ENCODE measurements around the gene LAMC1. TPM values are rescaled to one million over a fixed set of nuclear protein-coding genes. Genes with fewer than 3 reads are reported as not detected.

Gene LAMC1
- total RNA-seq, 1 experiment from 2014 or later: 61.2 TPM

DNA sequence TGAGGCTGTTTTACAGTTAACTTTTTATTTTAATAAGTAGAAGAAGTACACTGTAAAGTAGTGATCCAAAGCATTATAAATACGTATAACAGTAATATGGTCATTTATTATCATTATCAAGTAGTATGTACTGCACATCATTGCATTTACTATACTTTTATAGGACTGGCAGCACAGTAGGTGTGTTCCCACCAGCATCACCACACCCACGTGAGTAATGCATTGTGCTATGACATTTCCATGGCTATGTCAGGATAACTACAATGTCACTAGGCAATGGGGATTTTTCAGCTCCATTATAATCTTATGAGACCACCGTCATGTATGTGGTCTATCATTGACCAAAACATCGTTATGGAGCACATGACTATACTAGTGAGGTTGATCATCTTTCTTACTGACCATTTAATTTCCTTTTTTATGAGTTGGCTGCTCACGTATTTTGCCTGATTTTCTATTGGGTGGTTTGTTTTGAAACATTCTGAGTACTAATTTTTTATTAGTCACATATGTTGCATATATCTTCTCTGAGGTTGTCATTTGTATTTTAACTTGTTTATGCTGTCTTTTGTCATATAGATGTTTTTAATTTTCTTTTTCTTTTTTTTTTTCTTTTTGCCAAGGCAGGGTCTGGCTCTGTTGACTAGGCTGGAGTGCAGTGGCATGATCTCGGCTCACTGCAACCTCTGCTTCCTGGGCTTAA is 44.9 kb upstream of the LAMC1 start (continued):
- TF ChIP-seq, protein P1, sequence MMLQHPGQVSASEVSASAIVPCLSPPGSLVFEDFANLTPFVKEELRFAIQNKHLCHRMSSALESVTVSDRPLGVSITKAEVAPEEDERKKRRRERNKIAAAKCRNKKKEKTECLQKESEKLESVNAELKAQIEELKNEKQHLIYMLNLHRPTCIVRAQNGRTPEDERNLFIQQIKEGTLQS (IDR thresholded peaks at IDR 0.05): no peak
- TF ChIP-seq EGR1 (IDR thresholded peaks at IDR 0.05; ENCODE audit: low read depth) (no peak), POLR2AphosphoS5 (IDR thresholded peaks at IDR 0.05; ENCODE audit: low read depth, low read length) (no peak), SP1 (IDR thresholded peaks at IDR 0.05; ENCODE audit: low read depth) (no peak)

DNA sequence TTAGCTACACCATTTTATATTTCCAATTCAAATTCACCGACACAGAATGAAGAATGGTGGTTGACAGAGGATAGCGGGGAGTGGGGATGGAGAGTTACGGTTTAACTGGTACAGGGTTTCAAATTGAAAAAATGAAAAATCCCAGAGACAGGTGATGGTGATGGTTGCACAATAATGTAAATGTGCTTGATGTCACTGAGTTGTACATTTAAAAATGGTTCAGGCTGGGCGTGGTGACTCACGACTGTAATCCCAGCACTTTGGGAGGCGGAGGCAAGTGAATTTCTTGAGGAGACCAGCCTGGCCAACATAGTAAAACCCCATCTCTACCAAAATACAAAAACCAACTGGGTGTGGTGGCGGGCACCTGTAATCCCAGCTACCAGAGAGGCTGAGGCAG is 39.1 kb upstream of the LAMC1 start:
- H4K20me1 ChIP-seq (ENCODE audit: insufficient read depth): no peaks in the 10 kb centered on the region
- ChIA-PET CTCF (no interaction called here), RAD21 (ENCODE audit: low non-redundant PET in 1 of 2, low total read pairs in 2 of 2, uncharacterized antibody in 2 of 2, unreplicated experiment in 2 of 2) (no interaction called here), POLR2A (no interaction called here)
- H3K4me1 ChIP-seq (ENCODE audit: control insufficient read depth in 1 of 2, insufficient read depth in 2 of 2, low read length in 2 of 2): peaks cover 0 to 9% of the 10 kb centered on the region in 2 experiments; a peak in 1 of 4 replicates
- no TSS peak for BruUV-seq (replicated peaks)
- no peak for TF ChIP-seq EZH2 (IDR thresholded peaks at IDR 0.05)
- no peak for TF ChIP-seq FOSL1 (IDR thresholded peaks at IDR 0.05; ENCODE audit: low read depth)
- TF ChIP-seq EZH2phosphoT487 (IDR thresholded peaks at IDR 0.05; ENCODE audit: borderline replicate concordance): no peak
- no peak for TF ChIP-seq EGR1 (IDR thresholded peaks at IDR 0.05; ENCODE audit: low read depth)
- TF ChIP-seq JUND (IDR thresholded peaks at IDR 0.05): no peak
- TF ChIP-seq RAD21 (IDR thresholded peaks at IDR 0.05; ENCODE audit: low read depth): no peak
- TF ChIP-seq CBX3 (IDR thresholded peaks at IDR 0.05; ENCODE audit: low read depth): no peak
- TF ChIP-seq SP1 (IDR thresholded peaks at IDR 0.05; ENCODE audit: low read depth): no peak
- no peak for TF ChIP-seq CEBPB (IDR thresholded peaks at IDR 0.05; ENCODE audit: low read depth)
- no peak for TF ChIP-seq YY1 (IDR thresholded peaks at IDR 0.05; ENCODE audit: extremely low read depth, insufficient replicate concordance, low read depth, low read length)
- no peak for TF ChIP-seq POLR2AphosphoS5 (IDR thresholded peaks at IDR 0.05; ENCODE audit: low read depth, low read length)
- TF ChIP-seq ZFX (IDR thresholded peaks at IDR 0.05): no peak
- TF ChIP-seq SRF (IDR thresholded peaks at IDR 0.05; ENCODE audit: low read depth): no peak
- TF ChIP-seq, protein P2, sequence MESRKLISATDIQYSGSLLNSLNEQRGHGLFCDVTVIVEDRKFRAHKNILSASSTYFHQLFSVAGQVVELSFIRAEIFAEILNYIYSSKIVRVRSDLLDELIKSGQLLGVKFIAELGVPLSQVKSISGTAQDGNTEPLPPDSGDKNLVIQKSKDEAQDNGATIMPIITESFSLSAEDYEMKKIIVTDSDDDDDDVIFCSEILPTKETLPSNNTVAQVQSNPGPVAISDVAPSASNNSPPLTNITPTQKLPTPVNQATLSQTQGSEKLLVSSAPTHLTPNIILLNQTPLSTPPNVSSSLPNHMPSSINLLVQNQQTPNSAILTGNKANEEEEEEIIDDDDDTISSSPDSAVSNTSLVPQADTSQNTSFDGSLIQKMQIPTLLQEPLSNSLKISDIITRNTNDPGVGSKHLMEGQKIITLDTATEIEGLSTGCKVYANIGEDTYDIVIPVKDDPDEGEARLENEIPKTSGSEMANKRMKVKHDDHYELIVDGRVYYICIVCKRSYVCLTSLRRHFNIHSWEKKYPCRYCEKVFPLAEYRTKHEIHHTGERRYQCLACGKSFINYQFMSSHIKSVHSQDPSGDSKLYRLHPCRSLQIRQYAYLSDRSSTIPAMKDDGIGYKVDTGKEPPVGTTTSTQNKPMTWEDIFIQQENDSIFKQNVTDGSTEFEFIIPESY (IDR thresholded peaks at IDR 0.05; ENCODE audit: extremely low read depth, insufficient replicate concordance, low read length): no peak
- no peak for TF ChIP-seq SIN3A (IDR thresholded peaks at IDR 0.05; ENCODE audit: low read depth)
- no peak for TF ChIP-seq CTCF (IDR thresholded peaks at IDR 0.05 in 2 of 3, conservative IDR thresholded peaks at IDR 0.05 in 1 of 3; ENCODE audit: borderline replicate concordance in 1 of 3, insufficient read depth in 1 of 3, low read depth in 2 of 3, low read length in 2 of 3)
- TF ChIP-seq TCF7L2 (IDR thresholded peaks at IDR 0.05; ENCODE audit: borderline replicate concordance, extremely low read depth, insufficient read depth, insufficient read length): no peak
- TF ChIP-seq ELF1 (IDR thresholded peaks at IDR 0.05; ENCODE audit: borderline replicate concordance, low read depth): no peak
- TF ChIP-seq, protein P1 (IDR thresholded peaks at IDR 0.05): no peak
- no peak for TF ChIP-seq ZNF274 (IDR thresholded peaks at IDR 0.05; ENCODE audit: low read depth, low read length)
- H3K9me3 ChIP-seq (ENCODE audit: control insufficient read depth in 1 of 2, insufficient read depth in 1 of 2, low read depth in 1 of 2, low read length in 2 of 2): no peaks in the 10 kb centered on the region
- no peak for ATAC-seq
- H3K27me3 ChIP-seq (ENCODE audit: insufficient read depth, low read length): no peaks in the 10 kb centered on the region
- H3K9ac ChIP-seq (ENCODE audit: low read length): no peak overlapping the region
- no peak overlapping the region for H2AFZ ChIP-seq (ENCODE audit: low read depth, low read length, poor library complexity, severe bottlenecking)
- H3K4me2 ChIP-seq (ENCODE audit: low read length): no peak overlapping the region
- no peak overlapping the region for H3K27ac ChIP-seq (ENCODE audit: low read depth, low read length)
- H3K4me3 ChIP-seq (replicated peaks in 1 of 2; ENCODE audit: low read depth in 1 of 2, low read length in 2 of 2): no peak overlapping the region
- intact Hi-C loops (cut with micrococcal nuclease): no loop called here
- H3K79me2 ChIP-seq (ENCODE audit: insufficient read depth, low read length): no peaks in the 10 kb centered on the region
- H3K9me2 ChIP-seq (ENCODE audit: insufficient read depth): no peaks in the 10 kb centered on the region
- no peaks in the 10 kb centered on the region for H3K36me3 ChIP-seq (ENCODE audit: control insufficient read depth in 1 of 2, insufficient read depth in 2 of 2, low read length in 2 of 2)
- no peak for DNase-seq (ENCODE audit: low read depth, low spot score)

Data from HCT116 (cell line).